HG02870 (cell line): ENCODE measurements around the gene ZNF783.
A peak's percentile ranks its signal among the peaks of the same experiment; 100 is the strongest.

ENCODE experiments used
- ATAC-seq: cut with Tn5 transposase; IDR thresholded peaks from one replicate; pipeline ENCODE4 v1.9.1; 2021; ENCODE audit warnings: mild to moderate bottlenecking, moderate library complexity; ENCODE audit not compliant: unreplicated experiment

Gene ZNF783

GRCh38 chr7:149280151-149280550 is 18.2 kb downstream of the ZNF783 start:
- ATAC-seq, result no peak

GRCh38 chr7:149280661-149281507 is 18.9 kb downstream of the ZNF783 start:
- ATAC-seq, result no peak

- ATAC-seq, result no peak
Observed at GRCh38 chr7:149281508-149282330, 19.7 kb downstream of the ZNF783 start.

GRCh38 chr7:149282331-149282655 is 20.3 kb downstream of the ZNF783 start:
- ATAC-seq, result no peak

GRCh38 chr7:149283321-149283720 is 21.3 kb downstream of the ZNF783 start:
- ATAC-seq, result no peak

- ATAC-seq, result no peak
Observed at GRCh38 chr7:149284343-149284742, 22.3 kb downstream of the ZNF783 start.

- ATAC-seq, result peak; percentile 97
Observed at GRCh38 chr7:149284850-149285585, 23.0 kb downstream of the ZNF783 start.

GRCh38 chr7:149285603-149286002 is 23.6 kb downstream of the ZNF783 start:
- no peak for ATAC-seq

- no peak for ATAC-seq
Observed at GRCh38 chr7:149286811-149287400, 24.9 kb downstream of the ZNF783 start.

GRCh38 chr7:149287622-149288021 is 25.6 kb downstream of the ZNF783 start:
- no peak for ATAC-seq

GRCh38 chr7:149289262-149289661 is 27.3 kb downstream of the ZNF783 start:
- ATAC-seq, result no peak

GRCh38 chr7:149289856-149290255 is 27.9 kb downstream of the ZNF783 start:
- no peak for ATAC-seq

- no peak for ATAC-seq
Observed at GRCh38 chr7:149291036-149291780, 29.2 kb downstream of the ZNF783 start.

- ATAC-seq, result no peak
Observed at GRCh38 chr7:149291781-149292461, 29.9 kb downstream of the ZNF783 start.

- ATAC-seq, result no peak
Observed at GRCh38 chr7:149292462-149292823, 30.4 kb downstream of the ZNF783 start.

GRCh38 chr7:149293338-149293737 is 31.3 kb downstream of the ZNF783 start:
- ATAC-seq, result no peak

GRCh38 chr7:149293946-149294633 is 32.1 kb downstream of the ZNF783 start:
- ATAC-seq, result no peak

- ATAC-seq, result no peak
Observed at GRCh38 chr7:149294634-149295480, 32.9 kb downstream of the ZNF783 start.
